Measurements from ENCODE around the gene ZNF154.
A peak's percentile ranks its signal among the peaks of the same experiment; 100 is the strongest.

ZNF154 gene

GRCh38 chr19:57675881-57676280, 33.1 kb downstream of the ZNF154 start:
- DNase-seq (ENCODE audit: low read depth, low spot score) = no peak

- no peak for DNase-seq (ENCODE audit: low read depth, low spot score)
Observed at GRCh38 chr19:57672466-57672865, 36.5 kb downstream of the ZNF154 start.

- no peak for DNase-seq (ENCODE audit: low read depth, low spot score)
Observed at GRCh38 chr19:57671124-57671895, 37.7 kb downstream of the ZNF154 start.

- no peak for DNase-seq (ENCODE audit: low read depth, low spot score)
Observed at GRCh38 chr19:57668635-57669034, 40.4 kb downstream of the ZNF154 start, which contains the start of gene ZSCAN4. Gene ZSCAN4 (plus strand): TSS chr19:57668935. CDS start chr19:57676146, 7,211 bp downstream.

GRCh38 chr19:57667228-57667627, 41.8 kb downstream of the ZNF154 start:
- DNase-seq (ENCODE audit: low read depth, low spot score) = no peak

- no peak for DNase-seq (ENCODE audit: low read depth, low spot score)
Observed at GRCh38 chr19:57665261-57665806, 43.7 kb downstream of the ZNF154 start.

- peak; percentile 78 for DNase-seq (ENCODE audit: low read depth, low spot score)
Observed at GRCh38 chr19:57664269-57665127, 44.5 kb downstream of the ZNF154 start.

GRCh38 chr19:57656346-57656745, 52.7 kb downstream of the ZNF154 start:
- no peak for DNase-seq (ENCODE audit: low read depth, low spot score)

GRCh38 chr19:57655443-57655842, 53.6 kb downstream of the ZNF154 start:
- no peak for DNase-seq (ENCODE audit: low read depth, low spot score)

GRCh38 chr19:57653689-57654088, 55.3 kb downstream of the ZNF154 start:
- DNase-seq (ENCODE audit: low read depth, low spot score) = no peak

GRCh38 chr19:57651654-57651996, 57.4 kb downstream of the ZNF154 start:
- peak; percentile 1 for DNase-seq (ENCODE audit: low read depth, low spot score)

GRCh38 chr19:57648331-57649003, 60.5 kb downstream of the ZNF154 start:
- no peak for DNase-seq (ENCODE audit: low read depth, low spot score)
